Panc1 (cell line): ENCODE measurements around the gene IL18RAP. TPM values are rescaled to one million over a fixed set of nuclear protein-coding genes. Genes with fewer than 3 reads are reported as not detected.

Experiments
- ATAC-seq: fragments of 200-7000 bp; cut with Tn5 transposase; 2 replicates; pipeline ENCODE4 v1.9.1; 2020; ENCODE audit warnings: mild to moderate bottlenecking, moderate library complexity
- BruUV-seq: library from RNA; stranded (reverse); fragments of 400-500 nt; replicated peaks from 2 replicates; lab custom pipeline; 2021; lab: Mats Ljungman, UMichigan
- CTCF ChIA-PET: fragments of 300-600 bp; sonication (Branson Sonifier 250); formaldehyde crosslinking; loops from one replicate; lab custom pipeline; 2022; ENCODE audit warnings: antibody characterized with exemption; lab: Charles Lee
- POLR2A ChIA-PET: fragments of 300-600 bp; sonication (Branson Sonifier 250); formaldehyde crosslinking; loops from one replicate; lab custom pipeline; 2022; ENCODE audit warnings: antibody characterized with exemption; lab: Charles Lee
- DNase-seq: peaks from one replicate; pipeline ENCODE4 v3.0.0-alpha.2; 2010; ENCODE audit warnings: low read depth, low spot score
- H3K27ac ChIP-seq: 2 replicates; pipeline ENCODE4 v1.5.1; 2011; ENCODE audit warnings: mild to moderate bottlenecking, low read length, inconsistent platforms
- H3K27me3 ChIP-seq: fragments of 200-500 bp; sonication (Bioruptor generic); 2 replicates; pipeline ENCODE4 v1.6.0; 2014; ENCODE audit warnings: low read length, inconsistent platforms; ENCODE audit not compliant: control insufficient read depth, insufficient read depth
- H3K36me3 ChIP-seq: fragments of 200-500 bp; sonication (Bioruptor generic); 2 replicates; pipeline ENCODE4 v1.5.1; 2014; ENCODE audit warnings: inconsistent platforms, mild to moderate bottlenecking, low read length, moderate library complexity; ENCODE audit not compliant: control insufficient read depth, insufficient read depth
- H3K4me1 ChIP-seq: 2 replicates; pipeline ENCODE4 v1.5.1; 2011; ENCODE audit warnings: inconsistent platforms, mild to moderate bottlenecking, low read length, moderate library complexity; ENCODE audit not compliant: control insufficient read depth, insufficient read depth
- H3K4me3 ChIP-seq, 2 experiments: 2 replicates each; pipeline ENCODE4 v1.5.1; 2011 to 2012; ENCODE audit warnings: low read depth in 2 of 2, low read length in 2 of 2, mild to moderate bottlenecking in 2 of 2, inconsistent platforms in 1 of 2, moderate library complexity in 1 of 2
- H3K9me3 ChIP-seq: fragments of 200-500 bp; sonication (Bioruptor generic); 2 replicates; pipeline ENCODE4 v1.5.1; 2014; ENCODE audit warnings: low read depth, mild to moderate bottlenecking, inconsistent platforms, low read length, moderate library complexity; ENCODE audit not compliant: control insufficient read depth, insufficient read depth
- POLR2AphosphoS5 ChIP-seq: IDR thresholded peaks from 2 replicates; pipeline ENCODE4 v1.6.1; 2012; ENCODE audit warnings: mild to moderate bottlenecking, low read depth, low read length, moderate library complexity
- SIN3A ChIP-seq: IDR thresholded peaks from 2 replicates; pipeline ENCODE4 v1.6.1; 2012; ENCODE audit warnings: low read depth, mild to moderate bottlenecking, low read length, moderate library complexity, borderline replicate concordance; ENCODE audit not compliant: insufficient read depth
- TCF7L2 ChIP-seq: IDR thresholded peaks from 2 replicates; pipeline ENCODE4 v1.6.1; 2011; ENCODE audit warnings: mild to moderate bottlenecking, low read depth, low read length, inconsistent platforms
- in situ Hi-C: cut with HindIII; loops from 2 replicates; pipeline ENCODE4 v1.10.0; 2016; ENCODE audit warnings: low sequenced_read_pairs, low pct_unique_long_range_greater_than_20kb
- intact Hi-C: fragments of 100-400 bp; cut with micrococcal nuclease; formaldehyde crosslinking; loops from one replicate; pipeline ENCODE4 v1.10.0; 2022; ENCODE audit not compliant: unreplicated experiment
- total RNA-seq: library from RNA; stranded (reverse); gene quantifications from one replicate; pipeline ENCODE4 v1.2.1, GENCODE V29; 2021; ENCODE audit not compliant: unreplicated experiment
- TF ChIP-seq, protein P1 (sequence below), 2 experiments: IDR thresholded peaks; 2 replicates each; pipeline ENCODE4 v1.6.1; 2011 to 2012; ENCODE audit warnings: low read depth in 2 of 2, control low read depth in 1 of 2, low read length in 1 of 2, mild to moderate bottlenecking in 1 of 2, moderate library complexity in 1 of 2; ENCODE audit not compliant: insufficient read depth in 1 of 2
- TF ChIP-seq, protein P2 (sequence below): fragments of 450-650 bp; IDR thresholded peaks from 2 replicates; pipeline ENCODE4 v1.5.1; 2017; ENCODE audit warnings: mild to moderate bottlenecking

The IL18RAP gene
- total RNA-seq, 1 experiment from 2014 or later, result not detected

DNA sequence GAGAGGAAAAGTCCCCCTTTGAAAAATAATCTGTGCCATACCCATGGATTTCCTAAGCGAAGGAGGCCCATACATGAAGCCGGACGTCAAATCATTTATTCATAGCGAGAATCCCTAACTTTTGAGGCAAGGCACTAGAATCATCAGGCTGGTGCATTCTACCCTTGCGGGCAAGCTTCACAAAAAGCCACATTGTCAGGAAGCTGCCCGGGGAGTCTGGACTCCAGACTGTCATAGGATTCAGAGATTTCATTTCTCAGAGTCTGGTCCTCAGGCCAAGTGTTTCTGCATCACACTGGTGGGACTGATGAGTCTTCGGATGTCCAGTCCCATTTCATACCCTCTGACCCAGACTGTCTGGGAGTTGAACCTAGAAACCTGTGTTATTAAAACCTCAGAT lies 59.0 kb downstream of the IL18RAP start:
- no TSS peak for BruUV-seq
- no peaks in the 10 kb centered on the region for H3K4me1 ChIP-seq
- intact Hi-C loops (no loop called here), in situ Hi-C loops (no loop called here)
- no peak for ATAC-seq
- no peak overlapping the region for H3K4me3 ChIP-seq
- no peaks in the 10 kb centered on the region for H3K27me3 ChIP-seq
- TF ChIP-seq SIN3A, result no peak
- TF ChIP-seq, protein P1, sequence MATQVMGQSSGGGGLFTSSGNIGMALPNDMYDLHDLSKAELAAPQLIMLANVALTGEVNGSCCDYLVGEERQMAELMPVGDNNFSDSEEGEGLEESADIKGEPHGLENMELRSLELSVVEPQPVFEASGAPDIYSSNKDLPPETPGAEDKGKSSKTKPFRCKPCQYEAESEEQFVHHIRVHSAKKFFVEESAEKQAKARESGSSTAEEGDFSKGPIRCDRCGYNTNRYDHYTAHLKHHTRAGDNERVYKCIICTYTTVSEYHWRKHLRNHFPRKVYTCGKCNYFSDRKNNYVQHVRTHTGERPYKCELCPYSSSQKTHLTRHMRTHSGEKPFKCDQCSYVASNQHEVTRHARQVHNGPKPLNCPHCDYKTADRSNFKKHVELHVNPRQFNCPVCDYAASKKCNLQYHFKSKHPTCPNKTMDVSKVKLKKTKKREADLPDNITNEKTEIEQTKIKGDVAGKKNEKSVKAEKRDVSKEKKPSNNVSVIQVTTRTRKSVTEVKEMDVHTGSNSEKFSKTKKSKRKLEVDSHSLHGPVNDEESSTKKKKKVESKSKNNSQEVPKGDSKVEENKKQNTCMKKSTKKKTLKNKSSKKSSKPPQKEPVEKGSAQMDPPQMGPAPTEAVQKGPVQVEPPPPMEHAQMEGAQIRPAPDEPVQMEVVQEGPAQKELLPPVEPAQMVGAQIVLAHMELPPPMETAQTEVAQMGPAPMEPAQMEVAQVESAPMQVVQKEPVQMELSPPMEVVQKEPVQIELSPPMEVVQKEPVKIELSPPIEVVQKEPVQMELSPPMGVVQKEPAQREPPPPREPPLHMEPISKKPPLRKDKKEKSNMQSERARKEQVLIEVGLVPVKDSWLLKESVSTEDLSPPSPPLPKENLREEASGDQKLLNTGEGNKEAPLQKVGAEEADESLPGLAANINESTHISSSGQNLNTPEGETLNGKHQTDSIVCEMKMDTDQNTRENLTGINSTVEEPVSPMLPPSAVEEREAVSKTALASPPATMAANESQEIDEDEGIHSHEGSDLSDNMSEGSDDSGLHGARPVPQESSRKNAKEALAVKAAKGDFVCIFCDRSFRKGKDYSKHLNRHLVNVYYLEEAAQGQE (IDR thresholded peaks at IDR 0.05; ENCODE audit: insufficient read depth in 1 of 2, low read depth in 2 of 2, low read length in 1 of 2), result no peak
- no peak for TF ChIP-seq TCF7L2
- TF ChIP-seq, protein P2, sequence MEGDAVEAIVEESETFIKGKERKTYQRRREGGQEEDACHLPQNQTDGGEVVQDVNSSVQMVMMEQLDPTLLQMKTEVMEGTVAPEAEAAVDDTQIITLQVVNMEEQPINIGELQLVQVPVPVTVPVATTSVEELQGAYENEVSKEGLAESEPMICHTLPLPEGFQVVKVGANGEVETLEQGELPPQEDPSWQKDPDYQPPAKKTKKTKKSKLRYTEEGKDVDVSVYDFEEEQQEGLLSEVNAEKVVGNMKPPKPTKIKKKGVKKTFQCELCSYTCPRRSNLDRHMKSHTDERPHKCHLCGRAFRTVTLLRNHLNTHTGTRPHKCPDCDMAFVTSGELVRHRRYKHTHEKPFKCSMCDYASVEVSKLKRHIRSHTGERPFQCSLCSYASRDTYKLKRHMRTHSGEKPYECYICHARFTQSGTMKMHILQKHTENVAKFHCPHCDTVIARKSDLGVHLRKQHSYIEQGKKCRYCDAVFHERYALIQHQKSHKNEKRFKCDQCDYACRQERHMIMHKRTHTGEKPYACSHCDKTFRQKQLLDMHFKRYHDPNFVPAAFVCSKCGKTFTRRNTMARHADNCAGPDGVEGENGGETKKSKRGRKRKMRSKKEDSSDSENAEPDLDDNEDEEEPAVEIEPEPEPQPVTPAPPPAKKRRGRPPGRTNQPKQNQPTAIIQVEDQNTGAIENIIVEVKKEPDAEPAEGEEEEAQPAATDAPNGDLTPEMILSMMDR, result no peak
- no peak for TF ChIP-seq POLR2AphosphoS5
- H3K36me3 ChIP-seq, result no peaks in the 10 kb centered on the region
- DNase-seq, result no peak
- H3K9me3 ChIP-seq, result no peaks in the 10 kb centered on the region
- H3K27ac ChIP-seq, result no peak overlapping the region
- CTCF ChIA-PET, result no interaction called here
- POLR2A ChIA-PET, result no interaction called here

DNA sequence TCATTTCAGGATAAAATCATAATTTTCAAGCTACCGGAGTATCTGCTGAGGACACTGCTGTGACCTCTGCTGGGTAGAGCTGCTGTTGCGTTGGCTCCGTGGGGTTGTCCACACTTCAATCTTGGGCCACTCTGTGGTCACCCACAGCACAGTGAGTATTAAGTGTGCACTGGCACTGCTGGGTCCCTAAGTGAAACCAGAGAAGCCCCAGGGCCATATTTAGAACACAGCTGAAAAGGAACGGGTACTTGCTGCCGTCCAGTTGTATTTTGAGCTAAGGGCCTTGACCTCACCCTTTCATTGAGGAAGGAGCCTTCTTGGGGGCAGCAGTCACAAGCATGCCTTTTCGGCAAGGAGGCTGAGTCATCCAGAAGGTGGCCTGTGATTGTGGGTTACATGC lies 60.1 kb downstream of the IL18RAP start:
- BruUV-seq, result no TSS peak
- no peaks in the 10 kb centered on the region for H3K9me3 ChIP-seq
- H3K27ac ChIP-seq, result no peak overlapping the region
- DNase-seq (no peak), ATAC-seq (no peak)
- no peaks in the 10 kb centered on the region for H3K36me3 ChIP-seq
- intact Hi-C loops (no loop called here), in situ Hi-C loops (no loop called here)
- no peak overlapping the region for H3K4me3 ChIP-seq
- H3K27me3 ChIP-seq, result no peaks in the 10 kb centered on the region
- no peaks in the 10 kb centered on the region for H3K4me1 ChIP-seq
- ChIA-PET CTCF (interaction anchor here (0.6 to 1.2 kb wide), 2 partner anchors 10 to 1944 kb away, joined by 3 to 5 read pairs; partner anchors contain the start of gene SLC9A4), POLR2A (no interaction called here)
- TF ChIP-seq POLR2AphosphoS5, result no peak
- no peak for TF ChIP-seq SIN3A
- TF ChIP-seq, protein P2, result no peak
- TF ChIP-seq TCF7L2, result no peak
- TF ChIP-seq, protein P1 (IDR thresholded peaks at IDR 0.05; ENCODE audit: insufficient read depth in 1 of 2, low read depth in 2 of 2, low read length in 1 of 2), result no peak
